Measurements from ENCODE around the gene CPSF2. TPM values are rescaled to one million over a fixed set of nuclear protein-coding genes. Genes with fewer than 3 reads are reported as not detected.
"Not testable (repeated sequence)": the region's sequence is repeated elsewhere in the genome, so short reads cannot be mapped to it uniquely, and the experiment has no call there.

The CPSF2 gene
- total and polyA plus RNA-seq, 5 donors from 2014 or later: 33.9 to 48.8 (median 36.6) TPM

DNA sequence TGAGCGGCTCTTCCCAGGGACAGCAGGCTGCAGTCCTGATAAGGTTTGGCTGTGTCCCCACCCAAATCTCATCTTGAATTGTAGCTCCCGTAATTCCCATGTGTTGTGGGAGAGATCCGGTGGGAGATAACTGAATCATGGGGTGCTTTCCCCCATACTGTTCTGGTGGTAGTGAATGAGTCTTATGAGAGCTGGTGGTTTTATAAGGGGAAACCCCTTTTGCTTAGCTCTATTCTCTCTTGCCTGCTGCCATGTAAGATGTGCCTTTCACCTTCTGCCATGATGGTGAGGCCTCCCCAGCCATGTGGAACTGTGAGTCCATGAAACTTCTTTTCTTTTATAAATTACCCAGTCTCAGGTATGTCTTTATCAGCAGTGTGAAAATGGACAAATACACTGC is 91.4 kb downstream of the CPSF2 start:
- not testable (repeated sequence) for H3K27ac Mint-ChIP-seq

GRCh38 chr14:92215579-92215978 is 93.8 kb downstream of the CPSF2 start:
- H3K9me3 ChIP-seq (ENCODE audit: control insufficient read depth in 2 of 2, low read length in 2 of 2): no peaks in the 10 kb centered on the region
- no peaks in the 10 kb centered on the region for H3K27me3 ChIP-seq (ENCODE audit: control insufficient read depth, insufficient read depth, low read length)
- Mint-ChIP-seq H3K27me3 (peaks cover 9% of the 10 kb centered on the region), H3K27ac (no peak overlapping the region), H3K36me3 (peaks cover 4% of the 10 kb centered on the region), H3K4me1 (no peaks in the 10 kb centered on the region), H3K4me3 (no peak overlapping the region), H3K9me3 (peaks cover 0 to 11% (median 2%) of the 10 kb centered on the region in 7 donors)
- no peak overlapping the region for H3K4me3 ChIP-seq (ENCODE audit: low read depth, low read length)
- no peak overlapping the region for H3K27ac ChIP-seq (ENCODE audit: insufficient read depth, low read length, poor library complexity, severe bottlenecking)
- H3K4me1 ChIP-seq (ENCODE audit: control insufficient read depth, insufficient read depth, low read length, poor library complexity, severe bottlenecking): no peaks in the 10 kb centered on the region
- ATAC-seq (ENCODE audit: low read depth in 2 of 2): no peak
- no peak for DNase-seq
- no peaks in the 10 kb centered on the region for H3K36me3 ChIP-seq (ENCODE audit: control insufficient read depth, insufficient read depth, low read length)

More for the DNA sequence above, 91.4 kb downstream of the CPSF2 start:
- H3K27me3 Mint-ChIP-seq; ATAC-seq (ENCODE audit: low read depth in 2 of 2); H3K27ac ChIP-seq (ENCODE audit: insufficient read depth, low read length, poor library complexity, severe bottlenecking); H3K4me3 Mint-ChIP-seq; H3K36me3 ChIP-seq (ENCODE audit: control insufficient read depth, insufficient read depth, low read length); H3K4me1 ChIP-seq (ENCODE audit: control insufficient read depth, insufficient read depth, low read length, poor library complexity, severe bottlenecking); H3K4me3 ChIP-seq (ENCODE audit: low read depth, low read length); H3K27me3 ChIP-seq (ENCODE audit: control insufficient read depth, insufficient read depth, low read length); DNase-seq; H3K4me1 Mint-ChIP-seq; H3K36me3 Mint-ChIP-seq; H3K9me3 ChIP-seq (ENCODE audit: control insufficient read depth in 2 of 2, low read length in 2 of 2): not testable (repeated sequence)
- peaks cover 0 to 12% (median 2%) of the 10 kb centered on the region in 7 donors for H3K9me3 Mint-ChIP-seq

- H3K4me1 Mint-ChIP-seq: no peaks in the 10 kb centered on the region
These were observed 96.2 kb downstream of the CPSF2 start for GRCh38 chr14:92217936-92218335.

More at GRCh38 chr14:92217936-92218335, 96.2 kb downstream of the CPSF2 start:
- DNase-seq (no peak), ATAC-seq (ENCODE audit: low read depth in 2 of 2) (no peak)
- peaks cover 0 to 4% (median 1%) of the 10 kb centered on the region in 7 donors for H3K9me3 Mint-ChIP-seq
- Histone ChIP-seq H3K4me1 (ENCODE audit: control insufficient read depth, insufficient read depth, low read length, poor library complexity, severe bottlenecking) (no peaks in the 10 kb centered on the region), H3K4me3 (ENCODE audit: low read depth, low read length) (no peak overlapping the region), H3K27ac (ENCODE audit: insufficient read depth, low read length, poor library complexity, severe bottlenecking) (no peak overlapping the region), H3K9me3 (ENCODE audit: control insufficient read depth in 2 of 2, low read length in 2 of 2) (no peaks in the 10 kb centered on the region), H3K36me3 (ENCODE audit: control insufficient read depth, insufficient read depth, low read length) (no peaks in the 10 kb centered on the region), H3K27me3 (ENCODE audit: control insufficient read depth, insufficient read depth, low read length) (no peaks in the 10 kb centered on the region)
- H3K36me3 Mint-ChIP-seq: no peaks in the 10 kb centered on the region
- peaks cover 9% of the 10 kb centered on the region for H3K27me3 Mint-ChIP-seq
- no peak overlapping the region for H3K4me3 Mint-ChIP-seq
- no peak overlapping the region for H3K27ac Mint-ChIP-seq

Other genes starting within 250 kb of the CPSF2 start
- gene FBLN5, start 174.3 kb upstream of the CPSF2 start, total RNA-seq: 3.0 TPM
- gene FBLN5, start 174.3 kb upstream of the CPSF2 start, polyA plus RNA-seq: 10 to 100 TPM; 10.6 to 21.9 (median 21.0) TPM
- gene TRIP11, start 81.9 kb upstream of the CPSF2 start, total RNA-seq: 55.9 TPM
- gene TRIP11, start 81.9 kb upstream of the CPSF2 start, polyA plus RNA-seq: 10 to 100 TPM; 39.8 to 44.5 (median 43.2) TPM
- gene ATXN3, start 15.4 kb upstream of the CPSF2 start, total RNA-seq: 28.5 TPM
- 10 to 100 TPM; 13.1 to 21.3 (median 16.3) TPM for gene ATXN3, start 15.4 kb upstream of the CPSF2 start, polyA plus RNA-seq
- 54.8 TPM for gene NDUFB1, start 263 bp upstream of the CPSF2 start, total RNA-seq
- 100 to 1,000 TPM; 390 to 471 (median 424) TPM for gene NDUFB1, start 263 bp upstream of the CPSF2 start, polyA plus RNA-seq
- gene SLC24A4, start 201.2 kb downstream of the CPSF2 start, total RNA-seq: not detected
- gene SLC24A4, start 201.2 kb downstream of the CPSF2 start, polyA plus RNA-seq: under 1 TPM in 1 of 4 donors, not detected in 3; 0.91 TPM

All from CD4-positive, CD25-positive, alpha-beta regulatory T cell (primary cell).